ENCODE measurements around the gene CKAP2.
"Not testable (repeated sequence)": the region's sequence is repeated elsewhere in the genome, so short reads cannot be mapped to it uniquely, and the experiment has no call there.

The CKAP2 gene

GRCh38 chr13:52497979-52498378 lies 42.7 kb downstream of the CKAP2 start:
- H3K4me3 ChIP-seq (ENCODE audit: low read depth, low read length); DNase-seq (ENCODE audit: low read depth): not testable (repeated sequence)

GRCh38 chr13:52502277-52502676 lies 47.0 kb downstream of the CKAP2 start:
- not testable (repeated sequence) for DNase-seq (ENCODE audit: low read depth); H3K4me3 ChIP-seq (ENCODE audit: low read depth, low read length)

GRCh38 chr13:52505843-52506242 lies 50.6 kb downstream of the CKAP2 start:
- not testable (repeated sequence) for DNase-seq (ENCODE audit: low read depth); H3K4me3 ChIP-seq (ENCODE audit: low read depth, low read length)

- not testable (repeated sequence) for H3K4me3 ChIP-seq (ENCODE audit: low read depth, low read length); DNase-seq (ENCODE audit: low read depth)
These were observed 54.3 kb downstream of the CKAP2 start for GRCh38 chr13:52509532-52509931.

GRCh38 chr13:52510221-52510797 lies 55.0 kb downstream of the CKAP2 start:
- not testable (repeated sequence) for H3K4me3 ChIP-seq (ENCODE audit: low read depth, low read length); DNase-seq (ENCODE audit: low read depth)

- not testable (repeated sequence) for DNase-seq (ENCODE audit: low read depth)
These were observed 56.3 kb downstream of the CKAP2 start for GRCh38 chr13:52511598-52511997.

GRCh38 chr13:52513957-52514596 lies 58.8 kb downstream of the CKAP2 start:
- DNase-seq (ENCODE audit: low read depth) = peak; percentile 0
- not testable (repeated sequence) for H3K4me3 ChIP-seq (ENCODE audit: low read depth, low read length)

More at GRCh38 chr13:52511598-52511997, 56.3 kb downstream of the CKAP2 start:
- H3K4me3 ChIP-seq (ENCODE audit: low read depth, low read length) = not testable (repeated sequence)

GRCh38 chr13:52523323-52523722 lies 68.0 kb downstream of the CKAP2 start:
- not testable (repeated sequence) for DNase-seq (ENCODE audit: low read depth); H3K4me3 ChIP-seq (ENCODE audit: low read depth, low read length)
